ENCODE measurements around the gene LMAN1L.

Gene LMAN1L

DNA sequence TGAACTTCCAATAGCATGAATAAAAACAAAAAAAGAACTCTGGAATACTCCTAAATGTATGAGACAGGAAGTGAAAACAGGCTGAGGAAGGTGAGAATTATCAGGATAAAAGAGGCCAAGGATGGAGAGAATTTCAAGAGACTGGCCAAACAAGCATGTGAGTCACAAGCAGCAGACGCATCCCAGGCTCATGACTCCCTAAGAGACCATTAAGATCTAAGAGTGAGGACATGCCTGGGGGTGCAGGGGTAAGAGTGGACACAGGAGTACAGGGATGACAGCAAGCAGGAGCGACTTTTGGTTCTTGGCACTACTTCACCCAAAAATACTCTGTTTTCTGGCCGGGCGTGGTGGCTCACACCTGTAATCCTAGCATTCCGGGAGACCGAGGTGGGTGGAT is 53.5 kb downstream of the LMAN1L start:
- peak; percentile 80 for DNase-seq (ENCODE audit: low read depth, low spot score)
- peak; percentile 13; the same call in 1 of the 2 replicates for TF ChIP-seq POLR2AphosphoS5 (IDR thresholded peaks at IDR 0.05; ENCODE audit: borderline replicate concordance, low read depth, low read length)
- no peak for TF ChIP-seq FOXP2 (optimal IDR thresholded peaks at IDR 0.05; ENCODE audit: control extremely low read depth, extremely low read length, insufficient read depth)
- Histone ChIP-seq H3K9ac (ENCODE audit: insufficient read length) (peak overlapping the region; percentile 32), H3K36me3 (ENCODE audit: insufficient read depth, low read length) (peaks cover 25% of the 10 kb centered on the region), H3K9me3 (ENCODE audit: low read depth, low read length) (no peaks in the 10 kb centered on the region), H3K27ac (peak overlapping the region; percentile 96), H3K4me3 (no peak overlapping the region)

DNA sequence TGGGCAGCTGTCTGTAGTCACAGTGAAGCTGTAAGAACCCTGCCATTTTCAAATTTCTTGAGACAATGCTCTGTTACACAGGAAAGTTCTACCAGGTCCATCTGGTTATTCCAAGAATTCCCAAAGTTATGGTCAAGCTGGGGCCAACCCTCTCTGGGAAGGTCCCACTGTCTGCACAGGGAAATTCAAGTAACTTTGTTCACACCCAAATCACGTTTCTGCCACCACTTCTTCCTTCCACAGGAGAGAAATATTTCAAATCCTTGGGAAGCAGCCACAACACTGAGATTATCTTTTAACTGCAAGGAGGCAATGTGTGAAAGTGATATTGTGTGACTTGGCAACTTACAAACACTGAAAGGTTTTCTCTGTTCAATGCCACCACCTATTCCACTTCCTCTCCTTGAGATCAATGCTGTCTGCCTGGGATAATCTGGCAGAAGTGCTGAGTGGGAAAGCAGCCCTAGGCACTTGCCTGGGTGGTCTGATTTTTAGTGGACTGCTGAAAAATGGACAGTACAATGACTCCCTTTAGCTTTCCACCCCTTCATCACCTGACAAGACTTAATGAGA is 54.9 kb downstream of the LMAN1L start:
- no peak overlapping the region for H3K9ac ChIP-seq (ENCODE audit: insufficient read length)
- no peaks in the 10 kb centered on the region for H3K9me3 ChIP-seq (ENCODE audit: low read depth, low read length)
- H3K36me3 ChIP-seq (ENCODE audit: insufficient read depth, low read length), result peaks cover 25% of the 10 kb centered on the region
- no peak overlapping the region for H3K4me3 ChIP-seq
- H3K27ac ChIP-seq, result peak overlapping the region; percentile 96
- no peak for DNase-seq (ENCODE audit: low read depth, low spot score)
- TF ChIP-seq EZH2 (IDR thresholded peaks at IDR 0.05) (no peak), FOXP2 (optimal IDR thresholded peaks at IDR 0.05; ENCODE audit: control extremely low read depth, extremely low read length, insufficient read depth) (no peak), POLR2AphosphoS5 (IDR thresholded peaks at IDR 0.05; ENCODE audit: borderline replicate concordance, low read depth, low read length) (no peak)

DNA sequence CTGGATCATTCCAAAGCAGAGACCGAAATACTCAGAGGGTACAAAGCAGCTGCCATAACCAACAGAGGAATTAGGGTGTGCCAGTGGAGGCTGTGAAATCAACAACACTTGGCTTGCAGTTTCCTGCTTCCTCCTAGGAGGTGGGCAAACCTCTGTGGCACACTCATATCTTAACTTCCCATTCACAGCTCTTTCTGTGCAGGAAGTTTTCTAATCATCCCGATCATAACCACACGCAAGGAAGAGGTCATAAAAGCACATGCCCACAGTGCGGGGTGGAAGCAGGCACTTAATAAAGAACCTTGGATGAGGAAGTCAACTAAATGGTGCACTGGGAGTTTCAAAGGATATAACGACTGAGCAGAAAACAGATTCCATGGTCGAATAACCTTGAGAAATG is 55.4 kb downstream of the LMAN1L start:
- Histone ChIP-seq H3K4me3 (no peak overlapping the region), H3K9me3 (ENCODE audit: low read depth, low read length) (no peaks in the 10 kb centered on the region), H3K9ac (ENCODE audit: insufficient read length) (no peak overlapping the region), H3K36me3 (ENCODE audit: insufficient read depth, low read length) (peaks cover 25% of the 10 kb centered on the region), H3K27ac (peak overlapping the region; percentile 96)
- DNase-seq (ENCODE audit: low read depth, low spot score), result no peak
- TF ChIP-seq FOXP2 (optimal IDR thresholded peaks at IDR 0.05; ENCODE audit: control extremely low read depth, extremely low read length, insufficient read depth), result no peak
- no peak for TF ChIP-seq EZH2 (IDR thresholded peaks at IDR 0.05)
- TF ChIP-seq POLR2AphosphoS5 (IDR thresholded peaks at IDR 0.05; ENCODE audit: borderline replicate concordance, low read depth, low read length), result no peak; the same call in 1 of the 2 replicates

DNA sequence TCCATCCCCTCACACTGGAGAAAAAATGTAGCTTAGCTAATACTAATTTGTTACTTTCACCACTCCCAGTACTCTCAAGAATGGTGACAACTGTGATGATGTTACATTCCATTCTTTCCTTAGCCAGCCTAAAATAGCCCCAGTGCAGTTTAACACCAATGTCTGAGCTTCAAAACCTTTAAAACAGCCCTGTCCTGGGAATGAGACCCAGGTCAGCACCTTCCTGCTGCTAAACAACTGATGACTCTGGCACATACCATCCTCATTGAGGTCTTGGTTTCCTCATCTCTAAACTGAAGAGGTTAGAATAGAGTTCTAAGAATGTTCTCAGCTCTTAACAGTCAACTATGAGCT is 56.7 kb downstream of the LMAN1L start:
- H3K27ac ChIP-seq, result peak overlapping the region; percentile 96

DNA sequence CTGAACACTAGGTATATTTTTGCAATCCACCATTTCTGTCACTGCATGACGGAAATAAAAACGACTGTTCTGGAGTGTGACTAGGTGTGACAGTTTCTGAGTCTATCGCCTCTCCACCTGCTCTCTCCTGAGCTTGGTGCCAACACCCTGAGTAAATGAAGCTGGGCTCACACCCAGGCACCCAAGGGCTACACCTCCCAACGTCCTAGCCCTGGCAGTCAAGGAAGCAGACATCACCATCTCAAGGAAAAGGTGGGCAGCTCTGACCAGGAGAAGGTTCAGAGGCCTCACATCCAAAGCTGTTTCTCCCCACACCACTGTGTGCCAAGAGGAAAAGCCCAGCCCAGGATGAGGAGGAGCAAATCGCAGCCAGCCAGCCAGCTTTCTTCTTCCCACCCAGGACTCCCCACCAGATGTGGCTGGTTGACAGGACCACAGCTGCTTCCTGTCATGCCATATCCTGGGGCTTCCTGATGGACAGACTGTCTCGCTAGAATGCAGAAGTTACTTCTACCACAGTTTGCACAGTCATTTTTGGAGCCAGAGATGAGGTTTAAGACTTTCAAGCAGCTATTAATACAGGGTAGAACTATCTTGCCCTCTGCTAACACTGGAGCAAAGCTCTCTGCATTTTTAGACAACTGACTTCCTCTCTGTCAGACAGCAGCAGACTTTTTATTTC is 57.2 kb downstream of the LMAN1L start:
- TF ChIP-seq POLR2AphosphoS5 (IDR thresholded peaks at IDR 0.05; ENCODE audit: borderline replicate concordance, low read depth, low read length), result no peak
- TF ChIP-seq FOXP2 (optimal IDR thresholded peaks at IDR 0.05; ENCODE audit: control extremely low read depth, extremely low read length, insufficient read depth), result no peak
- no peak for TF ChIP-seq EZH2 (IDR thresholded peaks at IDR 0.05)
- Histone ChIP-seq H3K4me3 (peak overlapping the region; percentile 64), H3K9me3 (ENCODE audit: low read depth, low read length) (no peaks in the 10 kb centered on the region), H3K36me3 (ENCODE audit: insufficient read depth, low read length) (peaks cover 25% of the 10 kb centered on the region), H3K27ac (peak overlapping the region; percentile 96), H3K9ac (ENCODE audit: insufficient read length) (peak overlapping the region; percentile 61)
- no peak for DNase-seq (ENCODE audit: low read depth, low spot score)

More for the DNA sequence above, 56.7 kb downstream of the LMAN1L start:
- TF ChIP-seq POLR2AphosphoS5 (IDR thresholded peaks at IDR 0.05; ENCODE audit: borderline replicate concordance, low read depth, low read length) (no peak), FOXP2 (optimal IDR thresholded peaks at IDR 0.05; ENCODE audit: control extremely low read depth, extremely low read length, insufficient read depth) (no peak), EZH2 (IDR thresholded peaks at IDR 0.05) (no peak)
- Histone ChIP-seq H3K9ac (ENCODE audit: insufficient read length) (peak overlapping the region; percentile 8), H3K4me3 (peak overlapping the region; percentile 64), H3K36me3 (ENCODE audit: insufficient read depth, low read length) (peaks cover 25% of the 10 kb centered on the region), H3K9me3 (ENCODE audit: low read depth, low read length) (no peaks in the 10 kb centered on the region)
- no peak for DNase-seq (ENCODE audit: low read depth, low spot score)

DNA sequence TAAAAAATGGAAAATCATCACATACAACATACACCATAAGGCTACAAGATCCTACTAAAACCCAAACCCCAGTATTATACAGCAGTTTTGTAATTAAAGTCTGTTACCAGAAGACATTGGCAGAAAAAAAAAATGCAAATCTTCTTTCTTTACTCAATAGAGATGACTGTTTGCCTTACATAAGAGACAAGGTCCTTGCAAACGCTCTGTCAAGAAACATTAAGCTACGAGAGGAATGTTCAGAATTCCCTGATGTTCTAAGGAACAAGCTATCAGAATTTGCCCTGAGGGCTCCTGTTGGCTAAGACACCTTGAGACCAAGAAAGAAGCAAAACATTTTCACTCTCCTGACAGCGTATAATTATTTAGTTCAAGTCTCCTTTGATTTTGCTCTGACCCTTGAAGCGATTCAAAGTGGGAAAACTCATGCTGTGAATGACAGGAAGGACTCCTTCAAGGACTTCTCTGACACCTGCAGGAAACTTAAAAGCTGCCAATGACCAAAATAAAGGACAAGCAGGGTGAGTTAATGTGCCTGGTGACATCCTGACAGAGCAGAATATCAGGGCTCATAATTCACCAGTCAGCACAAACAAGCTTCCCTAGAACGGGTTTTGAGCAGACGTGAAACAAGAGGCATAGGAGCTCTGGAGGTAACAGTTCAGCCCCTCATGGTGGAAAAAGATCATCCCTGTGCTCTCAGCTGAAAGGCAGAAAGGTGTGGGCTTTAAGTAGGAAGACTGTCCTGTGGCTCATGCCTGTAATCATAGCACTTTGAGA is 58.0 kb downstream of the LMAN1L start:
- DNase-seq (ENCODE audit: low read depth, low spot score), result no peak
- H3K9ac ChIP-seq (ENCODE audit: insufficient read length), result peak overlapping the region; percentile 61
- H3K9me3 ChIP-seq (ENCODE audit: low read depth, low read length), result no peaks in the 10 kb centered on the region
- peaks cover 25% of the 10 kb centered on the region for H3K36me3 ChIP-seq (ENCODE audit: insufficient read depth, low read length)
- peak overlapping the region; percentile 96 for H3K27ac ChIP-seq
- TF ChIP-seq POLR2AphosphoS5 (IDR thresholded peaks at IDR 0.05; ENCODE audit: borderline replicate concordance, low read depth, low read length) (0 out of 2 replicates have a peak, but pooled peaks have one; percentile 27), EZH2 (IDR thresholded peaks at IDR 0.05) (no peak), FOXP2 (optimal IDR thresholded peaks at IDR 0.05; ENCODE audit: control extremely low read depth, extremely low read length, insufficient read depth) (no peak)
- peak overlapping the region; percentile 64 for H3K4me3 ChIP-seq

DNA sequence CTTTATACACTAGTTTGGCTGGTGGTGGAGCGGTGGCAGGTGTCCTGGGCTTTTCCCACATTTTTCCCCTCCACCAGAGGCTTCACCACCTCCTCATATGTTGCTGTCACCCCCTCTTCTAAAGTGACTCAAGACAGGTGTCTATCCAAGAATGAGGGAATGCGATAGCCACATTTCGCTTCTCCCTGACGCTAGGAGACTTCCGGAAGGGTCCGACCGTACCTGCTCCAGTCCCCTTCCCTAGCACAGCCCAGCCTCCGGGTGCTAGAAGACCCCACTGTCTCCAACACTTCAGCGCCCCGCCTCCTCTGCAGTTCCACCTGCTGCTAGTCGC is 60.0 kb downstream of the LMAN1L start:
- no peak for TF ChIP-seq POLR2AphosphoS5 (IDR thresholded peaks at IDR 0.05; ENCODE audit: borderline replicate concordance, low read depth, low read length)
- no peak for TF ChIP-seq EZH2 (IDR thresholded peaks at IDR 0.05)
- TF ChIP-seq FOXP2 (optimal IDR thresholded peaks at IDR 0.05; ENCODE audit: control extremely low read depth, extremely low read length, insufficient read depth), result no peak
- peak overlapping the region; percentile 92 for H3K27ac ChIP-seq

DNA sequence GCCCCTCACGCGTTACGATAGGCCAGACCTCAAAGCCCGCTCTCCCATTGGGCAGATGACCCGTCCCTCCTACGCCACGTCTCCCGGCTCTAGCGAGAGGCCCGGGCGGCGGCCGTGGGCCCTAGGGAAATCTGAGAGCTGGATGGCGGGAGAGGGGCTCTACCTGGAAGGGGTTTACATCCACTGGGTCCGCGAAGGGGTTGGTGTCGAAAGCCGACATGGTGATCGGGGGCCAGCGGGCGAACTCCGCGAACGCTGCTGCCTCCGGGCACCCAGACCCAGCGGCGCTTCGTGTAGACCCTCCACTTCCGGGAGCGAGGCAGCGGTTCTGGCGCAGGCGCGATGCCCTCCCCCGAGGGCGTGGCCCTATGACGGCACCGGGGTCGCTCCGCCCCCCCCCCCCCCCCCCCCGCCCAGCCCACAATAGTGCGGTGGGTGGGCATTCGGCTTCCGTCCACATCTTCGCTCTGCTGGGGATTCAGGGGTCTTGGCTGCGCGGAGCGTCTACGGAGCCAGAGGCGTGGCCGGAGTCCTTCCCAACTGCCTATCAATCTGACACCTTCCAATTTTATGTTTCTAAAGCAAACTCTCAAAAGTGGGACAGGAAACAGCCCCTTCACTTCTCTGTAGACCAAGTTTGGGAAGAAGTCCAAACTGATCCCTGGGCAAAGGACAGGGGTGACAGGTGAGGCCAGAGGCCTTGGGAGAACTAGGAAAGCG is 60.6 kb downstream of the LMAN1L start, which contains the start of gene SCAMP2:
Gene SCAMP2 (minus strand): TSS at position 330 of the 720 bp plus-strand sequence. CDS start 110 bp downstream, at position 220.
- no peak for DNase-seq (ENCODE audit: low read depth, low spot score)
- Histone ChIP-seq H3K9ac (ENCODE audit: insufficient read length) (peak within 1 kb of the TSS; percentile 93), H3K36me3 (ENCODE audit: insufficient read depth, low read length) (peaks cover 13% of the 10 kb centered on the region), H3K9me3 (ENCODE audit: low read depth, low read length) (no peaks in the 10 kb centered on the region), H3K27ac (peak within 1 kb of the TSS; percentile 92), H3K4me3 (peak within 1 kb of the TSS; percentile 95)
- TF ChIP-seq FOXP2 (optimal IDR thresholded peaks at IDR 0.05; ENCODE audit: control extremely low read depth, extremely low read length, insufficient read depth) (no peak), EZH2 (IDR thresholded peaks at IDR 0.05) (no peak), POLR2AphosphoS5 (IDR thresholded peaks at IDR 0.05; ENCODE audit: borderline replicate concordance, low read depth, low read length) (peak; percentile 89)

More for the DNA sequence above, 60.0 kb downstream of the LMAN1L start:
- Histone ChIP-seq H3K36me3 (ENCODE audit: insufficient read depth, low read length) (peaks cover 18% of the 10 kb centered on the region), H3K9me3 (ENCODE audit: low read depth, low read length) (no peaks in the 10 kb centered on the region), H3K4me3 (peak overlapping the region; percentile 95), H3K9ac (ENCODE audit: insufficient read length) (peak overlapping the region; percentile 93)
- DNase-seq (ENCODE audit: low read depth, low spot score), result no peak

Measured in SK-N-MC (cell line).